Measurements from ENCODE around the gene ADAM22. TPM values are rescaled to one million over a fixed set of nuclear protein-coding genes. Genes with fewer than 3 reads are reported as not detected.
"Not testable (repeated sequence)": the region's sequence is repeated elsewhere in the genome, so short reads cannot be mapped to it uniquely, and the experiment has no call there.

The ADAM22 gene
- polyA plus RNA-seq, 1 donor from 2014 or later, result 46.3 TPM

GRCh38 chr7:87919875-87920274, 14.2 kb upstream of the ADAM22 start:
- H3K27me3 ChIP-seq (ENCODE audit: insufficient read depth, low read depth, low read length), result no peaks in the 10 kb centered on the region
- H3K9me3 ChIP-seq (ENCODE audit: low read length), result no peaks in the 10 kb centered on the region
- no peak overlapping the region for H3K4me2 ChIP-seq (ENCODE audit: low read length)
- no peak for TF ChIP-seq SMC3 (conservative IDR thresholded peaks at IDR 0.05; ENCODE audit: poor library complexity)
- no peak overlapping the region for H3K9ac ChIP-seq (ENCODE audit: low read length)
- no peaks in the 10 kb centered on the region for H3K9me2 ChIP-seq (ENCODE audit: insufficient read depth, low read length)
- no peak overlapping the region for H2AFZ ChIP-seq (ENCODE audit: low read depth, low read length)
- H3K36me3 ChIP-seq (ENCODE audit: insufficient read depth, low read length), result no peaks in the 10 kb centered on the region
- no peak overlapping the region for H3K27ac ChIP-seq (ENCODE audit: low read length)
- no peaks in the 10 kb centered on the region for H4K20me1 ChIP-seq (ENCODE audit: insufficient read depth)
- H3F3A ChIP-seq (ENCODE audit: insufficient read depth, low read length, poor library complexity, severe bottlenecking), result no peaks in the 10 kb centered on the region
- no peaks in the 10 kb centered on the region for H3K79me2 ChIP-seq (replicated peaks; ENCODE audit: insufficient read depth, low read length)
- H3K4me3 ChIP-seq (ENCODE audit: low read length), result no peak overlapping the region

- Histone ChIP-seq H3K4me3 (ENCODE audit: low read length) (no peak overlapping the region), H3K4me2 (ENCODE audit: low read length) (no peak overlapping the region), H3F3A (ENCODE audit: insufficient read depth, low read length, poor library complexity, severe bottlenecking) (no peaks in the 10 kb centered on the region), H4K20me1 (ENCODE audit: insufficient read depth) (no peaks in the 10 kb centered on the region), H3K27me3 (ENCODE audit: insufficient read depth, low read depth, low read length) (no peaks in the 10 kb centered on the region), H2AFZ (ENCODE audit: low read depth, low read length) (no peak overlapping the region), H3K79me2 (replicated peaks; ENCODE audit: insufficient read depth, low read length) (no peaks in the 10 kb centered on the region), H3K36me3 (ENCODE audit: insufficient read depth, low read length) (no peaks in the 10 kb centered on the region), H3K9me2 (ENCODE audit: insufficient read depth, low read length) (no peaks in the 10 kb centered on the region), H3K9me3 (ENCODE audit: low read length) (no peaks in the 10 kb centered on the region), H3K27ac (ENCODE audit: low read length) (no peak overlapping the region), H3K9ac (ENCODE audit: low read length) (no peak overlapping the region)
- TF ChIP-seq SMC3 (conservative IDR thresholded peaks at IDR 0.05; ENCODE audit: poor library complexity) (no peak), EZH2 (IDR thresholded peaks at IDR 0.05; ENCODE audit: borderline replicate concordance, insufficient read depth, low read length, poor library complexity, severe bottlenecking) (no peak), EP300 (conservative IDR thresholded peaks at IDR 0.05; ENCODE audit: poor library complexity, severe bottlenecking) (no peak), MXI1 (conservative IDR thresholded peaks at IDR 0.05; ENCODE audit: poor library complexity, severe bottlenecking) (no peak)
These were observed 13.5 kb upstream of the ADAM22 start for GRCh38 chr7:87920578-87920977.

GRCh38 chr7:87922759-87923395, 11.2 kb upstream of the ADAM22 start:
- not testable (repeated sequence) for H3F3A ChIP-seq (ENCODE audit: insufficient read depth, low read length, poor library complexity, severe bottlenecking); H3K4me3 ChIP-seq (ENCODE audit: low read length); H3K4me2 ChIP-seq (ENCODE audit: low read length); H3K9ac ChIP-seq (ENCODE audit: low read length); H3K79me2 ChIP-seq (replicated peaks; ENCODE audit: insufficient read depth, low read length); H2AFZ ChIP-seq (ENCODE audit: low read depth, low read length); H3K27ac ChIP-seq (ENCODE audit: low read length); H3K27me3 ChIP-seq (ENCODE audit: insufficient read depth, low read depth, low read length); H3K9me3 ChIP-seq (ENCODE audit: low read length); H4K20me1 ChIP-seq (ENCODE audit: insufficient read depth); H3K36me3 ChIP-seq (ENCODE audit: insufficient read depth, low read length); H3K9me2 ChIP-seq (ENCODE audit: insufficient read depth, low read length)

GRCh38 chr7:87926581-87927461, 7.2 kb upstream of the ADAM22 start:
- no peaks in the 10 kb centered on the region for H3K9me2 ChIP-seq (ENCODE audit: insufficient read depth, low read length)
- H3K9ac ChIP-seq (ENCODE audit: low read length), result no peak overlapping the region
- no peaks in the 10 kb centered on the region for H3K36me3 ChIP-seq (ENCODE audit: insufficient read depth, low read length)
- H3K79me2 ChIP-seq (replicated peaks; ENCODE audit: insufficient read depth, low read length), result no peaks in the 10 kb centered on the region
- no peak for TF ChIP-seq POLR2AphosphoS5 (IDR thresholded peaks at IDR 0.05)
- TF ChIP-seq SMC3 (conservative IDR thresholded peaks at IDR 0.05; ENCODE audit: poor library complexity), result no peak
- TF ChIP-seq CTCF (IDR thresholded peaks at IDR 0.05; ENCODE audit: poor library complexity, severe bottlenecking), result no peak
- TF ChIP-seq MXI1 (conservative IDR thresholded peaks at IDR 0.05; ENCODE audit: poor library complexity, severe bottlenecking), result no peak
- no peak for TF ChIP-seq TAF1 (IDR thresholded peaks at IDR 0.05; ENCODE audit: low read depth)
- TF ChIP-seq EP300 (conservative IDR thresholded peaks at IDR 0.05; ENCODE audit: poor library complexity, severe bottlenecking), result no peak
- TF ChIP-seq REST (IDR thresholded peaks at IDR 0.05; ENCODE audit: borderline replicate concordance), result no peak
- no peak for TF ChIP-seq RAD21 (conservative IDR thresholded peaks at IDR 0.05)
- no peak for TF ChIP-seq EZH2 (IDR thresholded peaks at IDR 0.05; ENCODE audit: borderline replicate concordance, insufficient read depth, low read length, poor library complexity, severe bottlenecking)
- no peaks in the 10 kb centered on the region for H4K20me1 ChIP-seq (ENCODE audit: insufficient read depth)
- H3K9me3 ChIP-seq (ENCODE audit: low read length), result no peaks in the 10 kb centered on the region
- no peak overlapping the region for H3K27ac ChIP-seq (ENCODE audit: low read length)
- no peaks in the 10 kb centered on the region for H3K27me3 ChIP-seq (ENCODE audit: insufficient read depth, low read depth, low read length)
- no peak overlapping the region for H2AFZ ChIP-seq (ENCODE audit: low read depth, low read length)
- no peak overlapping the region for H3K4me2 ChIP-seq (ENCODE audit: low read length)
- H3F3A ChIP-seq (ENCODE audit: insufficient read depth, low read length, poor library complexity, severe bottlenecking), result no peaks in the 10 kb centered on the region
- H3K4me3 ChIP-seq (ENCODE audit: low read length), result no peak overlapping the region
